ENCODE measurements around the gene CAMSAP2.

- TF ChIP-seq CTCF (IDR thresholded peaks at IDR 0.05), result peak in 3 of 5 experiments; percentile 6 to 50 (median 27)
- TF ChIP-seq POLR2AphosphoS5 (IDR thresholded peaks at IDR 0.05), result peak; percentile 82 to 98 (median 98)
Observed at GRCh38 chr1:200894712-200895442, 156.2 kb downstream of the CAMSAP2 start, which contains the start of gene INAVA.
